ENCODE results near the gene CFAP77. TPM values are rescaled to one million over a fixed set of nuclear protein-coding genes. Genes with fewer than 3 reads are reported as not detected.

The CFAP77 gene
- polyA plus RNA-seq, 3 donors, result not detected

- Mint-ChIP-seq H3K27ac (no peak overlapping the region), H3K4me1 (no peaks in the 10 kb centered on the region), H3K9me3 (no peaks in the 10 kb centered on the region)
Observed at GRCh38 chr9:132479733-132480132, 69.7 kb downstream of the CFAP77 start.

GRCh38 chr9:132481053-132481849, 71.2 kb downstream of the CFAP77 start:
- 85% methylated on average over 15 of the region's 20 CpGs for WGBS (ENCODE audit: insufficient coverage)
- Mint-ChIP-seq H3K4me3 (no peak overlapping the region), H3K27me3 (ENCODE audit: low read depth in 3 of 3) (peaks cover 20 to 38% (median 26%) of the 10 kb centered on the region in 3 donors), H3K27ac (no peak overlapping the region), H3K4me1 (no peaks in the 10 kb centered on the region), H3K9me3 (peaks cover 0 to under 1% (median 0%) of the 10 kb centered on the region in 7 donors), H3K36me3 (no peaks in the 10 kb centered on the region)
- Histone ChIP-seq H2AFZ (ENCODE audit: insufficient read depth, low read depth, low read length, poor library complexity, severe bottlenecking) (no peak overlapping the region), H3K9me3 (replicated peaks in 1 of 2; ENCODE audit: control insufficient read depth in 1 of 2, insufficient read depth in 1 of 2, low read length in 2 of 2) (no peaks in the 10 kb centered on the region), H3K4me3 (replicated peaks in 1 of 3; ENCODE audit: low read depth in 2 of 3, low read length in 3 of 3) (no peak overlapping the region), H3K36me3 (replicated peaks in 1 of 2; ENCODE audit: control insufficient read depth in 1 of 2, insufficient read depth in 2 of 2, low read length in 2 of 2) (no peaks in the 10 kb centered on the region), H3K27me3 (ENCODE audit: control insufficient read depth in 2 of 2, insufficient read depth in 2 of 2, low read length in 2 of 2) (peaks cover 0 to 1% of the 10 kb centered on the region in 2 donors), H3K79me2 (ENCODE audit: insufficient read depth, low read length) (no peaks in the 10 kb centered on the region), H3K4me1 (ENCODE audit: control insufficient read depth in 1 of 2, insufficient read depth in 2 of 2, low read length in 2 of 2) (no peaks in the 10 kb centered on the region), H3K9ac (ENCODE audit: insufficient read depth, low read length, poor library complexity, severe bottlenecking) (no peak overlapping the region), H3K27ac (ENCODE audit: low read depth in 1 of 2, low read length in 2 of 2) (no peak overlapping the region), H3K4me2 (replicated peaks; ENCODE audit: extremely low read depth, low read length, poor library complexity, severe bottlenecking) (no peak overlapping the region), H4K20me1 (ENCODE audit: insufficient read depth, low read length) (no peaks in the 10 kb centered on the region)
- DNase-seq, result no peak
- TF ChIP-seq CTCF (IDR thresholded peaks at IDR 0.05), result no peak
- intact Hi-C loops (cut with micrococcal nuclease), result no loop called here

More at GRCh38 chr9:132479733-132480132, 69.7 kb downstream of the CFAP77 start:
- no peaks in the 10 kb centered on the region for H4K20me1 ChIP-seq (ENCODE audit: insufficient read depth, low read length)
- no peaks in the 10 kb centered on the region for H3K9me3 ChIP-seq (replicated peaks in 1 of 2; ENCODE audit: control insufficient read depth in 1 of 2, insufficient read depth in 1 of 2, low read length in 2 of 2)
- Mint-ChIP-seq H3K27me3 (ENCODE audit: low read depth in 3 of 3) (peaks cover 14 to 29% (median 16%) of the 10 kb centered on the region in 3 donors), H3K4me3 (no peak overlapping the region), H3K36me3 (no peaks in the 10 kb centered on the region)
- no peak overlapping the region for H3K27ac ChIP-seq (ENCODE audit: low read depth in 1 of 2, low read length in 2 of 2)
- no peak overlapping the region for H2AFZ ChIP-seq (ENCODE audit: insufficient read depth, low read depth, low read length, poor library complexity, severe bottlenecking)
- no peaks in the 10 kb centered on the region for H3K4me1 ChIP-seq (ENCODE audit: control insufficient read depth in 1 of 2, insufficient read depth in 2 of 2, low read length in 2 of 2)
- no peak for TF ChIP-seq CTCF (IDR thresholded peaks at IDR 0.05)
- H3K4me2 ChIP-seq (replicated peaks; ENCODE audit: extremely low read depth, low read length, poor library complexity, severe bottlenecking), result no peak overlapping the region
- intact Hi-C loops (cut with micrococcal nuclease), result no loop called here
- no peak for DNase-seq
- WGBS (ENCODE audit: insufficient coverage), result 94% methylated on average over 5 of the region's 10 CpGs
- H3K4me3 ChIP-seq (replicated peaks in 1 of 3; ENCODE audit: low read depth in 2 of 3, low read length in 3 of 3), result no peak overlapping the region
- no peak overlapping the region for H3K9ac ChIP-seq (ENCODE audit: insufficient read depth, low read length, poor library complexity, severe bottlenecking)
- no peaks in the 10 kb centered on the region for H3K27me3 ChIP-seq (ENCODE audit: control insufficient read depth in 2 of 2, insufficient read depth in 2 of 2, low read length in 2 of 2)
- H3K79me2 ChIP-seq (ENCODE audit: insufficient read depth, low read length), result no peaks in the 10 kb centered on the region
- no peaks in the 10 kb centered on the region for H3K36me3 ChIP-seq (replicated peaks in 1 of 2; ENCODE audit: control insufficient read depth in 1 of 2, insufficient read depth in 2 of 2, low read length in 2 of 2)
